ENCODE results near the gene FBXW12.
A peak's percentile ranks its signal among the peaks of the same experiment; 100 is the strongest.

Gene FBXW12

GRCh38 chr3:48423241-48423882 lies 51.3 kb downstream of the FBXW12 start:
- no peak for DNase-seq

GRCh38 chr3:48423883-48424695 lies 52.1 kb downstream of the FBXW12 start:
- DNase-seq = no peak

- DNase-seq = no peak
These were observed 53.3 kb downstream of the FBXW12 start for GRCh38 chr3:48425281-48425812.

DNA sequence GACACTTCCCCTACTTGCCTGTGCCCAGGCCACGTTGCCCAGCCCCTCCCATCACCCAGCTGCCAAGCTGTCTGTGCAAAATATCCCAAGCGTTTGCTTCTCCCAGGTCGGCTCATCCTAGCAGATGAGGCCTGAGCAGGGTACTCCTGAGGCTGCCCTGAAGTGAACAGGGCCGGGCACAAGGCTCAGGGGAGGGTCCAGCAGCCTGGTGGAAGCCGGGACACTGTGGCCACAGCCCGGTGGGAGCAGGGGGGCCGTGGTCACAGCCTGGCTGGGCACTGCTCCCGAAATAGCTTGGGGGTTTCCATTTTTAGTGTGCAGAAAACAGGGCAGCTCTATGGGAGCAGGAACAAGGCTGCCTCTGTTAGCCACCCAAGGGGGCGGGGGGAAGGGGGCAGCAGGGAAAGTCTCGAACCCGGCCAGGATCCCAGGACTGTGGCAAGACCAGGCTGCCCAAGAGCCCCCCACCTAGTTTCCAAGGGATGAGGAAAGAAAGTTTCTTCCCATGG lies 54.4 kb downstream of the FBXW12 start:
- DNase-seq = no peak

DNA sequence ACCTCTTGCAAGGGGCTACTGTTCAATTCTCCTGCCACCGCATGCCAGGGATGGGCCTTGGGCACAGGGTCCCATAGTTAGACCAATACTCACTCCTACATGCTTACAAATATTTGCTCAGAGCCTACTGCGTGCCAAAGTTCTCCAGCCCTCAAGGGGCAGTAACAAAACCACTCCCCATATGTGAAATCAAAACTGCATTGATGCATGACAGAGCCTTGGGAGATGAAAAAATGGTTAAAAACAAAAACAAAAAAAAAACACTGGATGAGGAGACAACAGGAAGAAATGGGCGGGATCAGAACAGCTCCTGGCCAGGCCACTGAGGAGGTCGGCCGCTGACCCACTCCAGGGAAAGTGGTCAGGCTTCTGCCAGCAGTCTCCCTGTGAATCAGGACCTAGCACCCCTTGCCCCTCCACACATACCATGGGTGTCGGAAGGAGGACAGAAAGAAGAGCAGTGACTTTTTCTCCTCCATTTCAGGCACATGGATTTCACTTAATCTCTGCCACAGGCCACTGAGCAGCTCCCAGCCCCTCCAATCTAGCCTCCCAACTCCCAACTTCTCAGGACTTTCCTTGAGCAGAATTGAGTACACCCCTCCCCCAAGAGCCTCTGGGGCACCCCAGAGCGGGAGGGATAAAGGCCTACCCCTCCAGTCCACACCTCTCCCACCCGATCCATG lies 55.1 kb downstream of the FBXW12 start:
- DNase-seq = no peak

- no peak for DNase-seq
These were observed 55.6 kb downstream of the FBXW12 start for GRCh38 chr3:48427630-48427962.

DNA sequence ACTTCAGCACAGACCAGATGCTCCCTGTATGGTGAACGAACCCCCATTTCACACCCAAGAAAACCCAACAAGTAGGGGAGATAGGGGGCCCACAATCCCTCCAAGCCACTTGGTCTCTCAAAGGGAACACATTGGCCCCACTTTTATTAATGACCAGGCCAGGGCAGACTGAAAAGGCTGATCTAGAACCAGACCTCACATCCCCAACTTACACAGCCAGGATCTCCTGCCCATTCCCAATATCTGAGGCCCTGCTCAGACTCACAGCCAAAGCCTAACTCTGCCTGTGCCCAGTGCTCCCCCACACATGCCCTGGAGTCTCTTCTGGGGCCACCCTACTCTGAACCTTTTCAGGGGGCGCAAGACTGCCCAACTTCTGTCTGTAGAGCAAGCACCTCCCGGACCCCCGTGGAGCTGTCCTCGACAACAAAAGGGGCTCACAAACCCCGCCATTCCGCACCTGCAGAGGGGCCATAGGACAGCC lies 56.1 kb downstream of the FBXW12 start:
- no peak for DNase-seq

- no peak for DNase-seq
These were observed 56.7 kb downstream of the FBXW12 start for GRCh38 chr3:48428572-48429316.

GRCh38 chr3:48429317-48429959 lies 57.4 kb downstream of the FBXW12 start:
- peak; percentile 42 for DNase-seq

DNA sequence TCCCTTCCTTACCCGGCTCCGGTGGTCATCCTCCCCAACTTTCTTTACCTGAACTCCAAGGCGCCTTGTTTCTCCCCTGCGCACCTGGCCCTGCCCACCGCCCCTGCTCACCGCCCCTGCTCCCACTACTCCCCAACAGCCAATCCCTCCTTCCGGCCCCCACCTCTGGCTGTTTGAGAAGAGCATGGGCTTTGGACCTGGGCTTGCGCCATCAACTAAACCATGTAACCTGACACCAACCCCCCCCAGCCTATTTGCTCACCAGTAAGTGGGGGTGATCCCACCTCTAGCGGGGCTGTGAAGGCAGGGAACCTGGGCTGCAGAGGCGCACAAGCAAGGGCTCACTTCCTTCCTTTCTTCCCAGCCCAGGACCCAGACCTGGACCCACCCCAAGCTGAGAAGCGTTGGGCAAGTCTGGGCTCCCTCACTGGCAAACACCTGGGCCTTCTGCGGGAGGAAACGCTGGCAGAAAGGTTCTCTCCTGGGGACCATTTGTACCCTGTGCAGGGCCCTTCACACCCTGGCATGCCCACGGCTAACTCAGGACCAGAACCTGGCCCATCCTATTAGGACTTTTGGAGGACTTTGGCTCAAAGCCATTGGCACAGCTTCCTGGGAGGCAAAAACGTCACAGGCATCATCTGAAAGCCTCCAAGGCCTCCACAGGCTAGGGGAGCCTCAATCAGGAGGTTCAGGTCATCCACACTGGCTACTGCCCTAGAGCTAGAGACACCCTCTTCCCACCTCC lies 58.1 kb downstream of the FBXW12 start, which contains the start of gene PLXNB1:
TSS of gene PLXNB1 (minus strand) at position 127 of the 748 bp plus-strand sequence. CDS start 5,475 bp downstream, outside the sequence.
- DNase-seq = no peak

- DNase-seq = no peak
These were observed 58.7 kb downstream of the FBXW12 start for GRCh38 chr3:48430708-48431101.

GRCh38 chr3:48431224-48432029 lies 59.4 kb downstream of the FBXW12 start:
- no peak for DNase-seq

DNA sequence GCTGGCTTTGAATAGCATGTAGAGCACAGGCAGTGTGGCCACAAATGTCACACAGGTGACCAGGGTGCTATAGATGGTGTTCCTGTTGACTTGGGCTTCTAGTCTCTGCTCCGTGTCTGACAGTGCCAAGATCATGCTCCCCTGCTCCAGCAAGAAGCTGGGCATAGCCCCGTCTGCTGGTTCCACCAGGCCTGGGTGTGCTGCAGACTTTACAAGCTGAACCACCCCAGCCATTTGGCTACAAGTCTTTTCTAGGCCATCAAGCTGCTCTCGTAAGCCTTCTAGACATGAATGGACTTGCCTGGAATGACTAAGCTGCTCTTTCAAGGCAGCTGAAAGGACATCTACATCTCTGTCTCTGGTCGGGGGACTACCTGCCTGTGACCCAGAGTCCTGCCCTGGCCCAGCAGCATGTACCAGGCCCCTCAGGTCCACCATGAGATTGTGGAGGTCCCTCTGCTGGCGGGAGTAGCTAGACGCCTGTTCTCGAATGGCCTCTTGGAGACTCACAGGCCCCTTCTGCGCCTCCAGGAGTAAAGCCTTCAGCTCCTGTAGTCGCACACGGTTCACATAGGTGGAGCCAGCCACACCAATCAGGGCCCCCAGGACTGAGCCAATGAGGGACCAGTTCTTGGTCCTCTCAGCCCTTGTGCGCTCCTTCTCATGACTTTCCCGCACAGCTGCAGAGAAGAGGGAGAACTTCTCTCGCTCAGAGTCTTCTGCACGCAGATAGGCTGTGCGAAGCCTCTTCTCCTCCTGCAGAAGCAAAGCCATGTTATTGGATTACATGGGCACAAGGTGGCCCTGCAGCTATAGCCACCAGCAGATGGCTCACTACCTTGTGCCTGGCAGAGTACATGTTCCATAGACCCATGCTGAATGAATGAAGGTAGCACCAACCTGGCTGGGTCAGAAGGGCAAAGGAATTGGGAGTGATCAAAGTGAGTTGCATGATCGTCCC lies 60.7 kb downstream of the FBXW12 start:
- DNase-seq = no peak

DNA sequence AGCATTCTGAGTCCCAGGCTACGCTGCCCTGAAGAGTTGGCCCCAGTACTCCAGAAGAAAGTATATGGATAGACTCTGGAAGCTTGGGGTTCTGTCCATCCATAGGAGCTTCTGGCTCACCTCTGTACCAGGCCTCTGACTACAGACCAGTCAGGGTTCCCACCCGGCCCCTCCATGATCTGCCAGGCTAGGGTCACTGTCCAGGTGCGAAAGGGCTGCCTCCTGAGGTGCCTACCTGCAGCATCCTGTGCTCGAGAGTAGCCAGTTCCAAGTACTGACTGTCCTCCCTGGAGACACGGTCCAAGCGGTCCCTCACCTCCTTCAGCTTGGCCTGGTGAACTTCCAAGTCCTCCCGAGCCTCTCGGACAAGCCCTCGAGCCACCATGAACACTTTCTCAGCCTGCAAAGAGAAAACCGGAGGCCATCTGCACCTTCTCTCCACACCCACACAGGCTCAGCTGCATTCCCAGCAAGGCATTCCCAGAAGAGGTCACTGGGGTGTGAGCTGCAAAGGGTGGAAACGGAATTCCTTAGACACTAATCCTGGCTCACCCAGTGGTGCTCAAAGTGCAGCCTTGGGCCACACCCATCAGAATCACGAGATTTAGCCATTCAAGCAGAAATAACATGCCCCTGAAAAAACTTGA lies 61.6 kb downstream of the FBXW12 start:
- DNase-seq = no peak

DNA sequence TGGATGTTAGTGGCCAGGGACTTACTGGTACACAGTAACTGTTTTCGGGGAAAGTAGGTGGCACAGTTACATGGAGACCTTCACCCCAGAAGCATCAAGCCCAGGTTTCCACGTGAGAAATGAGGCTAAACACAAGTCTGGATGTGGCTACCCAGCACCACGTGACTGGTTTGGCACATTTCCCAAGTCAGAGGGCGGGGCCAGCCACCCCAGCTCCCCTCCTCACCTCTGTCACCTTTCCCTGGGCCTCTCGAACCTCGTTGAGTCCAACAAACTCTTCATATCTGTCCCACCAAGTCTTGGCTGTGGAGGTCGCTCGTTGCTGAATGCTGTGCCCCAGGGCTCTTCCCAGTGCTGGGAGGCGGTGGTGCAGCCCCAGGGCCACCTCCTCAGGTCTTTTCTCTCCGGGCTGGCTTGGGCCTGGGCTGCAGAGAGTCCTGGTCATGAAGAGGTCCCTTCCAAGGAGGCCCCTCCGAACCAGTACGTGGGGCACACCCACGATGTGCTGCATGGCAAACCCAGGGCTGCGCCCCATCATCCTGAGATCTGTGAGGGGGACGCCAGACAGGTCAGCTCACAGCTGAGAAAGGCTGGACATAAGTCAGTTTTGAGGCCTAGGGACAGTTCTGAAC lies 62.7 kb downstream of the FBXW12 start:
- no peak for DNase-seq

DNA sequence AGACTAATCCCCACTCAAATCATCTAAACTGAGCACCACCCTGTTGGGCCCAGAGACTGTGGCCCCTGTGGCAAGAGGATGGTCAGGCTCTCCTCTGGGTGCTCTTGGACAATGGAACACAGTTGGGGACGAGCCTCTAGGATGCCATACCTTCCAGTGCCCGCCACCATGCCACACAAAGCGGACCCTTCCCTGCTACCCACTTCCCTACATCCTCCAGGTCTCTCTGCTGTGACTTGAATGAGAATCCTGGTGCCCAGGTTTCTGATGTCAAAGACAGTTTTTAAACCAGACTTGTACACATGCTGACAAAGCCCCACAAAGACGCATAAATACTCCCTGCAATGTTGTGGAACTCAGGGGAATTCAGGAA lies 63.2 kb downstream of the FBXW12 start:
- DNase-seq = no peak

- peak; percentile 89 for DNase-seq
These were observed 63.9 kb downstream of the FBXW12 start for GRCh38 chr3:48435774-48436476.

DNA sequence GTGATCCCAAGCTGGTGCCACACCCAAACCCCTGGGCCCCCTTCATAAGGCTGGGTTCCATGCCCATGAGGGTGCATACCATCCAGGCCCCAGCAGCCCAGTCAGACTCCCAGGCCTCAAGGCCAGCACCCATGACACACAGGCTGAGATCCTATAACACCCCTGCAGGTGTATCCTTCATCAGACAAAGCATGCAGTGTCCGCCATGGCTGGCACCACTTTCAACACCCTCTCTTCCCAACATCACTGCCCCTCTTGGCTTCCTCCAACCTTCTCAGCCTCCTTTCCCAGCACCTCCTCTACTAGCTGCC lies 64.4 kb downstream of the FBXW12 start:
- DNase-seq = no peak

Measured in activated CD4-positive, alpha-beta T cell treated with anti-CD3 and anti-CD28 coated beads, Interleukin-10, Interleukin-2, amounts not matched to agents 100 ng/mL and 50 ng/mL, durations not matched to agents 16 hours and 8 hours (primary cell).